GM12891 (cell line): ENCODE results near the gene PPT2.
"Not testable (repeated sequence)": the region's sequence is repeated elsewhere in the genome, so short reads cannot be mapped to it uniquely, and the experiment has no call there.

Experiments used
- DNase-seq: peaks from one replicate; pipeline ENCODE4 v3.0.0; 2011; ENCODE audit warnings: low spot score; ENCODE audit not compliant: insufficient read length
- FAIRE-seq: peaks from 2 replicates; lab custom pipeline; 2011; peaks lifted over from hg19 to GRCh38; lab: Jason Lieb, UNC
- PAX5 ChIP-seq: IDR thresholded peaks from 2 replicates; pipeline ENCODE4 v1.6.1; 2011; ENCODE audit warnings: low read length, moderate library complexity, mild to moderate bottlenecking; ENCODE audit not compliant: insufficient read depth, severe bottlenecking
- POLR2A ChIP-seq: IDR thresholded peaks from 2 replicates; pipeline ENCODE4 v1.6.1; 2011; ENCODE audit warnings: low read depth, low read length, control low read depth
- POLR2AphosphoS5 ChIP-seq: IDR thresholded peaks from 2 replicates; pipeline ENCODE4 v1.6.1; 2011; ENCODE audit warnings: low read depth, low read length, control low read depth
- POU2F2 ChIP-seq: IDR thresholded peaks from 2 replicates; pipeline ENCODE4 v1.6.1; 2011; ENCODE audit warnings: low read depth, mild to moderate bottlenecking, control low read depth, low read length, moderate library complexity
- SPI1 ChIP-seq: IDR thresholded peaks from 2 replicates; pipeline ENCODE4 v1.6.1; 2011; ENCODE audit warnings: low read depth, low read length, control low read depth
- TAF1 ChIP-seq: IDR thresholded peaks from 2 replicates; pipeline ENCODE4 v1.6.1; 2011; ENCODE audit warnings: low read depth, low read length, control low read depth

Gene PPT2

GRCh38 chr6:32181915-32182529 lies 28.1 kb downstream of the PPT2 start:
- TF ChIP-seq POU2F2 (no peak), POLR2A (no peak), TAF1 (no peak), PAX5 (no peak), SPI1 (no peak), POLR2AphosphoS5 (no peak)
- DNase-seq (no peak), FAIRE-seq (no peak)

- TF ChIP-seq POLR2AphosphoS5 (no peak), SPI1 (no peak), POLR2A (no peak), PAX5 (no peak), POU2F2 (no peak), TAF1 (no peak)
- FAIRE-seq = no peak
- DNase-seq = no peak
These were observed 28.6 kb downstream of the PPT2 start for GRCh38 chr6:32182555-32182981.

- FAIRE-seq = no peak
- no peak for TF ChIP-seq POU2F2
- TF ChIP-seq TAF1 = no peak
- DNase-seq = no peak
These were observed 29.1 kb downstream of the PPT2 start for GRCh38 chr6:32183030-32183429.

DNA sequence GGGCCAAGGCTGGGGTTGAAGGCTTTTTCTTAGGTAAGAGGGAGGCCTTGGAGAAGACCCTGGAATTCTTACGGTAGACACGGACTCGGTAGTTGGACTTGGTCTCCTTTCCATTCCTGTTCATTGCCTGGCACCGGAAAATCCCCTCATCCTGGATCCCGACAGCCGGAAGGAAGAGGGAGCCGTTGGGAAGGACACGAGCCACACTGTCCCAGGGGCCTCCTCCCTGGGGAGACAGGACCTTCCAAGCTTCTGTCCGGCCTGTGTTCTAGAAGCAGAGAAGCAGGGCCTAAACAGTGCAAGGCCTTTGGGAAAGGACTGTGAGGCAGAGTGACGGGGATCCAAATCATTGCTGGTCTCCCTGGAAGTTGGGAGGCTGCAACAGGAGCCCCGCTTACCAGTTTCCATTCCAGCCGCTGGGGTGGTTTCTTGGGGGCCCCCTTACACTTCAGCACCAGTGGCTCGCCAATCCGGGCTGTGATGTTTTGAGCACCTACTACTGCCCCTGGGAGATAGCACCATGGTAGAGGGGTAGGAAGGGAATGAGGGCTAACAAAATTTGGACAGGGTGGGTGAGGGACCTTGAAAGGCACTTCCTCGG lies 29.6 kb downstream of the PPT2 start:
- no peak for DNase-seq
- no peak for FAIRE-seq
- TF ChIP-seq SPI1 = no peak
- TF ChIP-seq POLR2AphosphoS5 = no peak
- no peak for TF ChIP-seq PAX5
- TF ChIP-seq POLR2A = no peak
- TF ChIP-seq TAF1 = no peak

- no peak for DNase-seq
- FAIRE-seq = no peak
- peak; percentile 33; the same call in 1 of the 2 replicates for TF ChIP-seq POLR2AphosphoS5
- TF ChIP-seq SPI1 = no peak
These were observed 30.2 kb downstream of the PPT2 start, which contains the start of gene AGER for GRCh38 chr6:32184084-32184640. Gene AGER, minus strand, starts transcription at chr6:32184253. Its CDS starts 31 bp downstream, at chr6:32184222.

GRCh38 chr6:32185681-32186131 lies 31.8 kb downstream of the PPT2 start:
- DNase-seq = not testable (repeated sequence)
- peak; percentile 73 for FAIRE-seq

GRCh38 chr6:32186151-32186840 lies 32.4 kb downstream of the PPT2 start:
- not testable (repeated sequence) for DNase-seq, FAIRE-seq

DNA sequence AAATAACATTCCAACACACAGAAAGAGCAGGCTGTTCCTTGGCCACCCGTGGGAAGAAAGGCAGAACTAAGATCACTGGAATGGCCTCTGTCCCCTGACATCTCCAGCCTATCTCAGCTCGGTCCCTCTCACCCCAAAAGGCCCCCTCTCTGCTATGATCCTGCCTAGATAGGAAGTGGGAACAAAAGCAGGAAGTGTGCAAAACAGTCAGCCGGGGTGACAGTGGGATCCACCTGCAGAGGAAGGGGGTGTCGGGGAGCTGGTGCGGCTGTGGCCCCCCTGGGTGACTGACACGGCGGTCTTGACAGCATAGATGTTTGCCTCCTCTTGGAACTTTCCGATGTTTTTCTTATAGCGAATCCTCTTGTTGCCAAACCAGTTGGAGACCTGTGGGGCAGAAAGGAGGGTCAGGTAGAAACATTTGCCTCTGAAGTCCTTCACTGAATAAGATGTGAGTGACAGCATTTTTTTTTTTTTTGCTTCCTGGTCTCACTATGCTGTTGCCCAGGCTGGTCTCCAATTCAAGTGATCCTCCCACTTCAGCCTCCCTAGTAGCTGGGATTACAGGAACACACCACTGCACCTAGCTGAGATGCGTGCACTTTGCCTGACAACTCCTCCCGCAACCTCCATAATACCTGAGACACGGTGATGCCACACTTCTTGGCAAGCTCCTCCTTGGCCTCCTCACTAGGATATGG lies 33.2 kb downstream of the PPT2 start:
- FAIRE-seq (no peak), DNase-seq (no peak)
- peak; percentile 63 for TF ChIP-seq SPI1
- TF ChIP-seq TAF1 = no peak
- TF ChIP-seq PAX5 = no peak
- TF ChIP-seq POLR2AphosphoS5 = no peak

DNA sequence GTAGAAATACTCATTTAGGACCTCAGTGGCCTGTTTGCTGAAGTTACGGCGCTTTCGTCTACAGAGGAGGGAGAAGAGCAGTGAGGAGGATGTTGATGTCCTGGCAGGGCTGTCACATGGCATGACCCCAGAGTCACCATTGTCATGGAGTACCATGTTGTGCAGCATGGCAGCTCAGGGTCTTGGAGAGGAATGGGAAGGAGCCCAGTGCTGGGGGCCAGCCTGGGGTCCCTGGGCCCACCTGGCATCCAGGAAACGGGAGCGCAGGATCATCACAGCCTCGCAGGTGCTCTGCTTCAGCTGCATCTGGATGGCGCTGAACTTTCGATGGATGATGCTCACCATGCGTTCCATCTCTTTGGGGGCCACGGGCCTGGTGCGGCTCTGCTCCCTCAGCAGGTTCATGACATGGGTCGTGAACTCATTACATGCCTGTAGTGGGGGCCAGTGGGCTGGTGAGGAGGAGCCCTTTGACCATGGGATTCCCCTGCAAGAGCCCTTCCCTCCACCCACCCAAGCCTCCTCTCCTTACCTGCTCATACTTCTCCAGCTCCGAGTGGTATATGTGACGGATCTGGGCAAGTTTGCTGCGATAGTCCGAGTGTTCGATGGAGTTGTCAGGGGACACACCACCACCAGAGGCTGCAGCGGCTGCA lies 33.9 kb downstream of the PPT2 start:
- not testable (repeated sequence) for DNase-seq
- peak; percentile 58 for FAIRE-seq

DNA sequence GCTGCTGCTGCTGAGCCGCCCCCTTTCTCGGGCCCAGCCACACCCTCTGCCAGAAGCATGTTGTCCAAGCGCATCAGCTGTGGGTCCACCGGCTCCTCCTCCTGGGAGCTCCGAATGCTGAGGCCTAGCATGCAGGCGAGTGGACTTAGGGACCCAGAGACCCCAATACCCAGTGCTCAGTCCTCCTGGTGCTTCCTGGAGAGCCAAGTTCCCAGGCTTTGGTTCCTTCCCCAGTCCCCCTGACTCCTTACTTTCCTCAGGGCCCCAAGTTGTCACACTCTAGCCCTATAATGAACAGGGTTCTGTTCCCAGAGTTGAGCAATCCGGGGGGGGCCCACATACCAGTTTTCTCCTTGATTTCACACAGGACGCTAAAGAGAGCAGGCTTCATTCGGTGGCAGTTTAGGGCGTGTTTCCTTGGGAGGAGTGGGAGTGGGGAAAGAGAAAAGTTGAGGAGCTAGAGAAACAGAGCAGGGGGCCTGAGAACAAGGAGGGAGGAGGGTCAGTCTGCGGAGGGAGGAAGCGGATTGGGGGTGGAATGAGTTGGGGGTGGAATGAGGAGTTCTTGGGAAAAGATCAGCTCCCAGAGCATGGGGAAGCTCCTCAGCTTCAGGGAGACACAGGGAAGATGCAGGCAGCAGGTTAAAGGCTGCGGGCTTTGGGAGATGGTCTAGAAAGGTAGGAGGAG lies 34.6 kb downstream of the PPT2 start:
- DNase-seq = no peak
- TF ChIP-seq POU2F2 (no peak), POLR2A (no peak), PAX5 (no peak), SPI1 (no peak), POLR2AphosphoS5 (no peak), TAF1 (no peak)
- no peak for FAIRE-seq
